Measurements from ENCODE around the gene MATK. TPM values are rescaled to one million over a fixed set of nuclear protein-coding genes. Genes with fewer than 3 reads are reported as not detected.
"Not testable (repeated sequence)": the region's sequence is repeated elsewhere in the genome, so short reads cannot be mapped to it uniquely, and the experiment has no call there.

The MATK gene
- total and polyA plus RNA-seq, 4 donors: 0.78 to 7.0 (median 1.8) TPM

GRCh38 chr19:3816148-3816547 is 30.0 kb upstream of the MATK start:
- 94% methylated on average over 9 of the region's 9 CpGs for WGBS

GRCh38 chr19:3814648-3815047 is 28.5 kb upstream of the MATK start:
- H3K27ac ChIP-seq (ENCODE audit: low read depth in 1 of 2, low read length in 2 of 2): no peak overlapping the region
- no peak overlapping the region for H3K4me3 ChIP-seq (ENCODE audit: low read depth in 1 of 3, low read length in 3 of 3)
- no peak for DNase-seq (ENCODE audit: low spot score)
- H3K9me3 ChIP-seq (ENCODE audit: control insufficient read depth in 4 of 4, low read length in 3 of 4): no peaks in the 10 kb centered on the region
- H3K27me3 ChIP-seq (ENCODE audit: control insufficient read depth in 4 of 4, insufficient read depth in 4 of 4, low read length in 3 of 4): no peaks in the 10 kb centered on the region
- H3K36me3 ChIP-seq (ENCODE audit: control insufficient read depth in 4 of 4, insufficient read depth in 3 of 4, low read depth in 1 of 4, low read length in 3 of 4): no peaks in the 10 kb centered on the region
- TF ChIP-seq YY1 (IDR thresholded peaks at IDR 0.05) (no peak), HNF4A (conservative IDR thresholded peaks at IDR 0.05) (no peak), REST (IDR thresholded peaks at IDR 0.05) (no peak), RXRA (IDR thresholded peaks at IDR 0.05) (no peak), NR2F2 (IDR thresholded peaks at IDR 0.05) (no peak), HNF4G (IDR thresholded peaks at IDR 0.05) (no peak), ZBTB33 (IDR thresholded peaks at IDR 0.05) (no peak), GABPA (IDR thresholded peaks at IDR 0.05 in 1 of 2, conservative IDR thresholded peaks at IDR 0.05 in 1 of 2) (no peak), RAD21 (IDR thresholded peaks at IDR 0.05) (no peak), SP1 (IDR thresholded peaks at IDR 0.05) (no peak), ATF3 (IDR thresholded peaks at IDR 0.05) (no peak), JUND (IDR thresholded peaks at IDR 0.05) (no peak), TAF1 (conservative IDR thresholded peaks at IDR 0.05) (no peak), FOXA1 (IDR thresholded peaks at IDR 0.05) (no peak), EGR1 (IDR thresholded peaks at IDR 0.05; ENCODE audit: low read depth in 2 of 2) (no peak), FOXA2 (IDR thresholded peaks at IDR 0.05) (no peak)
- TF ChIP-seq, protein P1, sequence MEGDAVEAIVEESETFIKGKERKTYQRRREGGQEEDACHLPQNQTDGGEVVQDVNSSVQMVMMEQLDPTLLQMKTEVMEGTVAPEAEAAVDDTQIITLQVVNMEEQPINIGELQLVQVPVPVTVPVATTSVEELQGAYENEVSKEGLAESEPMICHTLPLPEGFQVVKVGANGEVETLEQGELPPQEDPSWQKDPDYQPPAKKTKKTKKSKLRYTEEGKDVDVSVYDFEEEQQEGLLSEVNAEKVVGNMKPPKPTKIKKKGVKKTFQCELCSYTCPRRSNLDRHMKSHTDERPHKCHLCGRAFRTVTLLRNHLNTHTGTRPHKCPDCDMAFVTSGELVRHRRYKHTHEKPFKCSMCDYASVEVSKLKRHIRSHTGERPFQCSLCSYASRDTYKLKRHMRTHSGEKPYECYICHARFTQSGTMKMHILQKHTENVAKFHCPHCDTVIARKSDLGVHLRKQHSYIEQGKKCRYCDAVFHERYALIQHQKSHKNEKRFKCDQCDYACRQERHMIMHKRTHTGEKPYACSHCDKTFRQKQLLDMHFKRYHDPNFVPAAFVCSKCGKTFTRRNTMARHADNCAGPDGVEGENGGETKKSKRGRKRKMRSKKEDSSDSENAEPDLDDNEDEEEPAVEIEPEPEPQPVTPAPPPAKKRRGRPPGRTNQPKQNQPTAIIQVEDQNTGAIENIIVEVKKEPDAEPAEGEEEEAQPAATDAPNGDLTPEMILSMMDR (IDR thresholded peaks at IDR 0.05; ENCODE audit: low read depth, low read length, missing input control): no peak
- TF ChIP-seq, protein P2, sequence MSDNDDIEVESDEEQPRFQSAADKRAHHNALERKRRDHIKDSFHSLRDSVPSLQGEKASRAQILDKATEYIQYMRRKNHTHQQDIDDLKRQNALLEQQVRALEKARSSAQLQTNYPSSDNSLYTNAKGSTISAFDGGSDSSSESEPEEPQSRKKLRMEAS (IDR thresholded peaks at IDR 0.05): no peak
- WGBS: 90% methylated on average over 4 of the region's 4 CpGs
- H3K9ac ChIP-seq (ENCODE audit: low read depth in 1 of 2, low read length in 2 of 2): no peak overlapping the region
- H3K4me1 ChIP-seq (ENCODE audit: control insufficient read depth in 4 of 4, insufficient read depth in 4 of 4, low read length in 3 of 4): peaks cover 0 to 9% (median 2%) of the 10 kb centered on the region in 4 donors

More at GRCh38 chr19:3816148-3816547, 30.0 kb upstream of the MATK start:
- not testable (repeated sequence) for H3K9ac ChIP-seq (ENCODE audit: low read depth in 1 of 2, low read length in 2 of 2); H3K9me3 ChIP-seq (ENCODE audit: control insufficient read depth in 4 of 4, low read length in 3 of 4); H3K36me3 ChIP-seq (ENCODE audit: control insufficient read depth in 4 of 4, insufficient read depth in 3 of 4, low read depth in 1 of 4, low read length in 3 of 4); DNase-seq (ENCODE audit: low spot score); H3K4me3 ChIP-seq (ENCODE audit: low read depth in 1 of 3, low read length in 3 of 3); H3K27ac ChIP-seq (ENCODE audit: low read depth in 1 of 2, low read length in 2 of 2); H3K4me1 ChIP-seq (ENCODE audit: control insufficient read depth in 4 of 4, insufficient read depth in 4 of 4, low read length in 3 of 4); H3K27me3 ChIP-seq (ENCODE audit: control insufficient read depth in 4 of 4, insufficient read depth in 4 of 4, low read length in 3 of 4)
